GM15510 (cell line): ENCODE data around the gene DNAH11.

Experiments used
- POLR2A ChIP-seq: IDR thresholded peaks from 3 replicates; pipeline ENCODE4 v1.6.1; 2011; ENCODE audit warnings: borderline replicate concordance; ENCODE audit not compliant: insufficient read length; ENCODE audit errors: extremely low read depth

The DNAH11 gene

DNA sequence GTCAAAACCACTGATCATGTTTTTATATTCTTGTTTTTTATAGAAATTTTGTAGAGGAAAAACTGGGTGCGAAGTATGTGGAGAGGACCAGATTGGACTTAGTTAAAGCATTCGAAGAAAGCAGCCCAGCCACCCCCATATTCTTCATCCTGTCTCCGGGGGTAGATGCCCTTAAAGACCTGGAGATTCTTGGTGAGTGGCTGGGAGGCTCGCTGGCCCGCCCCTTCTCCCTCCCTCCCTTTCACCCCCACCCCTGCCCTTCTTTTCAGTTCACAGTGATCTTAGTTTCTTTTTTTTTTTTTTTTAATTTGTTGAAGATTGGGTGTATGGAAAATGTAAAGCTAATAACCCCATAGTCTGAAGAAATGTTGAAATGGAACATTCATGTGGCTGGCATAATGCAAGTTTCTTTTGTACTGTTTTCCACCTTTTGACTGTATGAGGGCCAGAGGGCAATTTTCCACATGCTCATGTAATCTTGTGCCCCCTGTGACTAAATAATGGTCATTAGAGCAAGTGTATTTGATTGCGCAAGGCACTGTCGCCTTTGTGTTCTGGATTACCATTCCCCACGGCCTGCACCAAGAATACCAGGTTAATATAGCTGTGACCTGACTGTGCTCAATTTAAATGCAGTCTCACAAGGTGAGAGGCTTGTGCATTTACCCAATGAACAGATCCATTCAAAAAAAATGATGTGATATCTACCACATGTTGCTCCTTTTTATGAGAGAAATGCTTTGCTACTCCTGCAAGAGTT is 325.2 kb downstream of the DNAH11 start:
- TF ChIP-seq POLR2A: no peak

DNA sequence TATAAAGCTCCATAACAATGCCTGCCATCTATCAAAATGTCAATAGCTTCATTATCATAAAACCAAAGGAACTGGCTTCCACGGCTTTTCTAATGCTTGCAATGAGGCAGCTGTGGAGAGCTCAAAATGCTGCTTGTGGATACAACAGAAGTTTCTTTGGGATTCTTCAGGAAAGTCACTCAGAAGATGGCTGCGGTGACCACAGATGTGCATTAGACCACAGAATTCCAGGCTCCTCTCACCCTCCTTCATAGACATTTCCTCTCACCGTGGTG is 325.7 kb downstream of the DNAH11 start:
- no peak for TF ChIP-seq POLR2A

DNA sequence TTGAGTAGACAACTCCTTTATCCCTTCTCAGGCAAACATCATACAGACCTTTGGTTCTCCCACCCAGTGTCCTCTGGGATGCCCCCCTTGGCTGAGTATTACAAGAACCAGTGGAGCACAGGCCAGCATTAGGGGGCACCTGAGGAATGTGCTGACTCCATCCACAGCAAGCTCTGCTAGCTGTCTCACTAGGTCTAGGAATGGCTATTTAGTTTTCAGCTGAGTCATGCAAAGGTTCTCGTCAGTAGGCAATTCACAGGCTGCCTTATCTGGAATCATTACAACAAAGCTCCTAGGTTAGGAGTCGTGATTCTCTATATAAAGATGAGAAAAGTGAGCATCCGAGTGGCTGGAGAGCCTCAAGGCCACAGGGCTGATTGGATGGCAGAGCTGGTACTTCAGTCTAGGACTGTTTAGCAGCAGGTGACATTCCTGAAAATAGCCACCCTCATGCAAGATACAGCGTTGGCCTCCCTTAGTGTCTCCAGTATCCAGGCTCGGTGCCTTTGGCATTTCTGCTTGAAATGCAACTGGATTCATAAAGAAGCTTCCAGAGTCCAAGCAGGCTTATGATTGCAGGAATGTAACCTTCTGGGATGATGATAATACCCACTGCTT is 327.1 kb downstream of the DNAH11 start:
- TF ChIP-seq POLR2A: no peak

DNA sequence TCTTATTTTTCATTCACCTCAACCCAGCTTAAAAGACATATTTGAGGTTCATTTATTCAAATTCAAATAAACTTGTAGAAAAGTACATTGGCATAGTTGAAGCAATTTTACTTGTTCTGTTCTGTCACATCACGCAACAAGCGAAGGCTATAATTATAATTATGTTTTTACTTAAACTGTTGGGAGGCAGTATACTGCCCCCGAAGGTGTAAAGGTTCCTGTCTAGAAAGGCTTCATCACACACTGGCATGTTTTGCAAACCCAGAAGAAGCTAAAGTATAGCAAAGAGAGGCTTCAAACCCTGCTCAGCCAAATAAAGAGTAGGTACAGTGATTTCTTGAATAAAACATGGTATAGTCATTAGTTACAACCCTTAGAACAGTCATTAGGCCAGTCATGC is 340.2 kb downstream of the DNAH11 start:
- TF ChIP-seq POLR2A: no peak

DNA sequence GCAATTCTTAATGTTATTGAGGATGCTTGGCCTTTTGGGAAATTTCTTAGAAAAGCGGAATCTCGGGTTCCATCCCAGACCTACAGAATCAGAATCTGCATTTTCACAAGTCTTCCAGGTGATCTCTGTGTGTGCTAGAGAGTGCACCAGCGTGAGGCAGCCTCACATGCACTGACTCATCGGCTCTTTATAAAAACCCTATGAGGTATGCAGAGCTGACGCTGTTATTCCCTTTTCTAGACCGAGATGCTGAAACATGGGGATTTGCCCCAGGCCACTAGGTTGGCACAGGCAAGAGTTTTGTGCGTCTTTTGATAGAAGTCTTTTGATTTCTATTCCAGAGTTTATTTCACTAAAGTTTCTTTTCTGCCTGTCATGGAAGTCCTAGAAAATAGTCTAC is 341.7 kb downstream of the DNAH11 start:
- no peak for TF ChIP-seq POLR2A

DNA sequence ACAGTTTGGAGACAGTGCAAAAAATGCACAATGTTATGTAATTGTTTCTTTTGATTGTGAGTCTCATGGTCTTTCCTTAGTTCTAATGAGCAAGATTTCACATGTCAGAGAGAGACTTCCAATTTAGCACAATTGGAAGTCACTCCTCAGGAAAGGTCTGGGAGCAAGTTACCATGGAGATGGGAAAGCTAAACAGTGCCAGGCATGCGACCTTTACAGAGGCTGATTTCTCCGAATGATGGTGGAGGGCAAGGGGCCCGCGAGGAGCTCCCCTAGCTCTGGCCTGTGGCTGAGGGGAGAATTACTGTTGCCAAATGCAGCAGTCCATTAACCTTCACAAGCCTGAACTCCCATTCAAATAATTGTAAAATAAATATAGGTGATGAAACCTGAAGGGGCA is 343.6 kb downstream of the DNAH11 start:
- TF ChIP-seq POLR2A: no peak

DNA sequence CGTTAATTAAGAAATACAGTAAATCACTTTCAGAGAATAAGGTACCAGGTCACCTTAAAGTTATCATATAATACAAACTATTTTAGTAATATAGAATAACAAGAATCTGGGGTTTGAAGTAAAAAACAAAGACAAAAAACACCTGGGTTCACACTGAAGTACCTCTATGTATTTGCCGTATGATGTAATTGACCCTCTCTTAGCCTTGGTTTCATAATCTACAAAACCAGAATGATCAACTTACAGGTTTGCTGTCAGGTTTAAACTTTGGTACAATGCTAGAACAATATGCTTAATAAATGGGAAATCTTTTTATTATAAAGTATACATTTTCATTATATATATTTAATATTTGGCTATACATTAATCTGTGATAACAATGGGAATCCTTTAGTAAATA is 344.5 kb downstream of the DNAH11 start:
- TF ChIP-seq POLR2A: no peak

DNA sequence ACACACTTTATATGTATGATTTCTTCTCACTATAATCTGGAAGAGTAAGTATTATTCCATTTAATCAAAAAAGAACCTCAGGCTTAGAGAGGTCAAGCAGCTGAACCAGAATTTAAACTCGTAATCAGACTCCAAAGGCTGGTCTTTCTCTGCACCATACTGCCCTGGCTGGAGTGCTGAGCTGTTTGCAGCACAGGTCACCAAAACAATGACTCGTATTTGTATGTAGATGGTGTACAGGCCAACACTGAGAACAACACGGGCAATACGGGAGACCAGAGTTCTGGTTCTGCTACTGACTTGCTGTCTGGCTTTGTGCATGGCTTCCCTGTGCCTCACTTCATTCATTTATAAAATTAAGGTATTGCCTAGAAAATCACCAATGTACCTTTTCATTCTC is 344.9 kb downstream of the DNAH11 start:
- TF ChIP-seq POLR2A: no peak

DNA sequence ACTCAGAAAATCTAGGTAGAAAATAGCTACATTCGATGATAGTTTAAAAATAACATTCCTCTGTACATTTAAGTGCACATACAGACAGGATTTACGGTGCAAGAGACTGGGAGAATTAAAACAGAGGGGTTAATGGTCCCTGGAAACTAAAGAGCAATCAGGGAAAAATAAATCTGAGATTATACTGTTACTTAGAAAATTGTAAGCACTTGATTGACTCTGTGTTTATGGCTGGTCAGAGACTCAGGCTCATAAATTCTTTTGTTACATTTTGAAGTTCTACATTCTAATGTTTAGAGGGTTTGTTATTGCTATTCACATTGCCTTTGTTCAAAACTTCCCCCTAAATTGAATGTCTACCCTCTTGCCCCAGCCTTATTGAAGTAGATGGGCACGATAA is 348.5 kb downstream of the DNAH11 start:
- TF ChIP-seq POLR2A: no peak

DNA sequence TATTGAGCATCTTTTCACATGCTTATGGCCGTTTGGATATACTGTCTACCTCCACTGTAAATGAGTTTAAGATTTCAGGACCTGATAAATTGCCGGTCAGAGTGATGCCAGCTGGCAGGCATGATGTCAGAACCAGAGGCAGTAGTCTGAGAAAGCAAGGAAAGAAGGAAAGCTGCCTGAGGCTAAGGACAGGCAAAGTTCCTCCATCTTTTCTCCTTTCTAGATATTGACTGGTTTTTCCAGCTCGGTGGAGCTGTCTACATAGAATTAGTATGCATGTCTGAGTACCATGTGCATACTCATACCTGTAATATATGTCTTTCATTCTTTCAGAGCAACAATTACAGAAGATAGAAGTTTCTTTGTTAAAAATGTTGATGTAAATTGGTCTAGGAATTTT is 350.6 kb downstream of the DNAH11 start:
- no peak for TF ChIP-seq POLR2A

DNA sequence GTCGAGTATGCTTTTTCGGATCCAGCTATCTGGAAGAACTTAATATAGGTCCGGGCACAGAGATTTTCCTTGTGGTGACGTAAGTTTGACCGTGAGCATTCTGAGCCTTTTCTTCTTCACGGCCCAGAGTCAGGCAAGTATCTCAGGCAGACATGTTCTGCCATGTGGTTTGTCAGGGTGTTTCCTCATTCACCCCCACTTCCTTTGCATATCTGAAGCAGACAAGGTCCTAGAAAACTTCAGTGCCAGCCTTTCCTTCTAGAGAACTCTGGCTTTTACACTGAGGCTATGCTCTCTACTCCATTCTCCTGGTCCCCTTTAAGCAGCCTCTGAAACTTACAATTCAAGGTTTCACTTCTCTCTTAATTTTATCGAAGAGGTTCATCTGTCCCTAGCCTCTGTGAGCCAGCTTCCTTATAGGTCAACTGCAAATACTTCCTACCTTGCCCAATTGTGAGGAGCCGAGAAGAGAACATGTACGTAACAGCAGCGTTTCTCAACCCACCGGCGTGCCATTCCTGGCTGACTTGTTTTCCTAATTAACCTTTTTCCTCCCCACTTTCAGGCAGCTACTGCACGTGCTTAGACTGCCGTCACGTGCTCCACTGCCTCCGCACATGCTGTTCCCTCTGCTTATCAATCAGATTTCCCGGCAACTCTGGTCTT is 355.6 kb downstream of the DNAH11 start:
- no peak for TF ChIP-seq POLR2A

DNA sequence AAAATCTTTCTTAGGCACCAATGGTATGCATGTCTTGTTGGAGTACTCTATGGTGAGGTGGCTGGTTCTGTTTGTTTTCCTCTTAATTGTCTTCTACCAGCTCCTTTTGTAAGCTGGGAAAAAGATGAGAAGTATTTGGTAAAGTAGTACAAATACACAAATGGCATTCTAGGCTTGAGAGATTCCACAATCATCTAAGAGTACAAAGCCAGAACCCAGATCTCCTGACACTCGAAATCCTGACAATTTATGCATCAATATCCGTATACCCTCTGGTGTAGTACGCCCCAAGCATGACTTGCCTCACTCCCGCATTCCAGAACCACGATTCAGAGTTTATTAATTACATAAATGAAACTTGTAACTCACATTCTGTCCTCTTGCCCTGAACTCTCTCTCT is 359.4 kb downstream of the DNAH11 start:
- no peak for TF ChIP-seq POLR2A

DNA sequence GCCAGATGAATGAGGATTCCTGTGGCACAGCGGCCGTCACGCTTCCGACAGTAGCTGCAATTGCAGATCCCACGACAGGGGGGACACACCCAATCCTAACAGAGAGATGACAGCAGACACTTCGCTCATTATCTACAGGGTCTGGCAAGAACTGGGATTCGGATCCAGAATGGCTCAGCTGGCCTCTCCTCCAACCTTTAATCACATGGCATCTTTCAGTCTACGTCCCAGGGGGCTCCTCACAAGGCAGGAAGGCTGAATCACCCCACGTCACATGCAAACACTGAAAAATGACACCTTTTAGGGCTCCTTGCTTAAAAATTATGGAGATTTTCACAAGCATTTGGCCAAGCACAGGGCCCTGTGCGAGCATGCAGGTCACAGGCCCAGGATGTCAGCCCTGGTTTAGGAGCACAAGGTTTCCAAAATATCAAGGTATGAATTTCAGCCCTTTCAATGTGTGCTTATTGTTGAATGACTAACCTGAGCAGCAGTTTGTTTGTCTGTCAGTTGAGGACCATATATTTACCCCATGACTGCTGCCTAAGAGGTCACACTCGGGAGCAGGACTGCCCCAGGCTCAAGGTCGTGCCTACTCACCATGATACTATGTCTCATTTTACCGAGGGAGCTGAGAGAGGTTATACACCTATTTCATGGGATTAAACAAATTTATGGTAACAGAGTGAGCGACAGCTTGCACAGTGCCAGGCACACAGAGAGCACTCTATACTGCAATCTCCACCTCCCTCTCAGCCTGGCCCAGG is 360.4 kb downstream of the DNAH11 start:
- TF ChIP-seq POLR2A: no peak

DNA sequence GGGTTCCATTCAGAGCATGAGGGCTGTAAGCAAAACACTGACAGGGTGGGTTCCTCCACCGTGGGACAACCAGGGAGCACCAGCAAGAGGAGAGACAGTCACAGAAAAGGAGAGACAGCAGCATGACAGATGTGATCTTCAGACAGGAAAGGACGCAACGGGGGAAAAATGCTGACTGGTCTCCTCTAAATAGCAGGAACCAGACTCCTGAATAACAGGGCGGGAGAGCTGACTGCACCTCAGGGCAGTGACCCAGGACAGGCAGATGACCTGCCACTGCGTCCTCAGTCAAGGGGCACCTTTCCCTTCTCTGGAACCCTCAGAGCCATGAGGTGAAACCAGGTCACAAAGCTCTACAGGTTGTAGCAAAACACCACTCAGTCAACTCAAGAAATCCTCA is 365.9 kb downstream of the DNAH11 start:
- TF ChIP-seq POLR2A: no peak

DNA sequence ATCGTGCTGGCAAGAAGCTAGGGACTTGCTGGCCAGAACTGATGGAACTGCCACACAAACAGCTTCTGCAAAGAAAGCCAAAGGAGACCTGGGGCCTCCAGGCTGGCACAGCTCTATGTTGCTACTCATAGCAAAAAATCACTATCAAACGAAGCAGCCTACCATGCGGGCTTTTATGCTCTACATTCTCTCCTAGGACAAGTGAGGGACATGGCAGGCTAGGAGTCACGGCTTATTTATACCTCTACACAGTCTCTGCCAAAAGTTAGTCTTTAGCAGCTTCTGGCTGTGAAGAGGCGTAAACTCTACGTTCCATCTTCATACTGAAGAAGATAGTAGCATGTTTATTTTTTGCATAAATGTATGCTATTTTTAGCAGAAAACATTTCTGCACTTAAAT is 367.4 kb downstream of the DNAH11 start:
- TF ChIP-seq POLR2A: no peak
